NCI-H524 (cell line): ENCODE results near the gene HSD17B1.
"Not testable (repeated sequence)": the region's sequence is repeated elsewhere in the genome, so short reads cannot be mapped to it uniquely, and the experiment has no call there.

Experiments
- DNase-seq, 2 experiments: peaks; one replicate each; lab custom pipeline; 2025; lab: John Stamatoyannopoulos, UW

HSD17B1 gene

GRCh38 chr17:42525221-42525620 lies 27.5 kb upstream of the HSD17B1 start:
- DNase-seq = no peak

- DNase-seq = no peak
Measured at GRCh38 chr17:42526031-42526444, 26.7 kb upstream of the HSD17B1 start.

- DNase-seq = no peak
Measured at GRCh38 chr17:42527932-42528331, 24.8 kb upstream of the HSD17B1 start.

- no peak for DNase-seq
Measured at GRCh38 chr17:42529061-42529460, 23.7 kb upstream of the HSD17B1 start.

- peak; percentile 20 to 34 for DNase-seq
Measured at GRCh38 chr17:42530952-42531454, 21.7 kb upstream of the HSD17B1 start.

GRCh38 chr17:42531455-42532354 lies 21.0 kb upstream of the HSD17B1 start:
- peak; percentile 26 to 58 for DNase-seq

- peak in 1 of 2 experiments; percentile 58 for DNase-seq
Measured at GRCh38 chr17:42535155-42536047, 17.3 kb upstream of the HSD17B1 start.

- peak; percentile 70 to 97 for DNase-seq
Measured at GRCh38 chr17:42536048-42536371, 16.7 kb upstream of the HSD17B1 start, which contains the start of gene NAGLU. Gene NAGLU, plus strand, starts transcription at chr17:42536241. Its CDS starts 32 bp downstream, at chr17:42536273.

- peak; percentile 89 to 95 for DNase-seq
Measured at GRCh38 chr17:42536372-42537155, 16.2 kb upstream of the HSD17B1 start.

GRCh38 chr17:42537156-42537805 lies 15.4 kb upstream of the HSD17B1 start:
- no peak for DNase-seq

GRCh38 chr17:42537826-42538451 lies 14.8 kb upstream of the HSD17B1 start:
- peak; percentile 59 to 74 for DNase-seq

- no peak for DNase-seq
Measured at GRCh38 chr17:42538482-42538881, 14.2 kb upstream of the HSD17B1 start.

GRCh38 chr17:42540558-42540957 lies 12.2 kb upstream of the HSD17B1 start:
- not testable (repeated sequence) for DNase-seq

- DNase-seq = no peak
Measured at GRCh38 chr17:42541041-42541833, 11.5 kb upstream of the HSD17B1 start.

- DNase-seq = no peak
Measured at GRCh38 chr17:42543190-42544079, 9.3 kb upstream of the HSD17B1 start.

- no peak for DNase-seq
Measured at GRCh38 chr17:42544874-42545283, 7.8 kb upstream of the HSD17B1 start.

GRCh38 chr17:42545755-42546505 lies 6.8 kb upstream of the HSD17B1 start:
- DNase-seq = not testable (repeated sequence)

GRCh38 chr17:42547001-42547461 lies 5.7 kb upstream of the HSD17B1 start:
- DNase-seq = no peak
